Measurements from ENCODE around the gene SYT3.

DNA sequence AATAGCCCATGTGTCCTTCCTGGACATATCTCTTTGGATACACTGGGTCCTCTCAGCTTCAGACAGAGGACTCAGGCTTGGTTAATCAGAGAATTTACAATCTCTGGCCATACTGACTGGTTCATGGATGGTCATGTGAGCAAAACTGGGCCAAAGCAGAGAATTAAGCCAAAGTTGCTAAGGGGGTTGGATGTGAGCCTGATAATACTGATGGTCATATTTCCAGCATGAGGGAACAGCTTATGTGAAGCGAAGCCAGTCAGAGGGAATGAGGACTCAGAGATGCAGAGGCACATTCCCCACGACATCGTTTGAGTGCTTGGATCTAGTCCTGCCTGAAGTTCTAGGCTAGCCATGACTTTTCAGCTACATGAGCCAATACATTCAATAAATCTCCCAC lies 49.5 kb downstream of the SYT3 start:
- TF ChIP-seq, protein P1, sequence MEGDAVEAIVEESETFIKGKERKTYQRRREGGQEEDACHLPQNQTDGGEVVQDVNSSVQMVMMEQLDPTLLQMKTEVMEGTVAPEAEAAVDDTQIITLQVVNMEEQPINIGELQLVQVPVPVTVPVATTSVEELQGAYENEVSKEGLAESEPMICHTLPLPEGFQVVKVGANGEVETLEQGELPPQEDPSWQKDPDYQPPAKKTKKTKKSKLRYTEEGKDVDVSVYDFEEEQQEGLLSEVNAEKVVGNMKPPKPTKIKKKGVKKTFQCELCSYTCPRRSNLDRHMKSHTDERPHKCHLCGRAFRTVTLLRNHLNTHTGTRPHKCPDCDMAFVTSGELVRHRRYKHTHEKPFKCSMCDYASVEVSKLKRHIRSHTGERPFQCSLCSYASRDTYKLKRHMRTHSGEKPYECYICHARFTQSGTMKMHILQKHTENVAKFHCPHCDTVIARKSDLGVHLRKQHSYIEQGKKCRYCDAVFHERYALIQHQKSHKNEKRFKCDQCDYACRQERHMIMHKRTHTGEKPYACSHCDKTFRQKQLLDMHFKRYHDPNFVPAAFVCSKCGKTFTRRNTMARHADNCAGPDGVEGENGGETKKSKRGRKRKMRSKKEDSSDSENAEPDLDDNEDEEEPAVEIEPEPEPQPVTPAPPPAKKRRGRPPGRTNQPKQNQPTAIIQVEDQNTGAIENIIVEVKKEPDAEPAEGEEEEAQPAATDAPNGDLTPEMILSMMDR (IDR thresholded peaks at IDR 0.05; ENCODE audit: low read depth, low read length, missing input control) = no peak
- TF ChIP-seq, protein P2, sequence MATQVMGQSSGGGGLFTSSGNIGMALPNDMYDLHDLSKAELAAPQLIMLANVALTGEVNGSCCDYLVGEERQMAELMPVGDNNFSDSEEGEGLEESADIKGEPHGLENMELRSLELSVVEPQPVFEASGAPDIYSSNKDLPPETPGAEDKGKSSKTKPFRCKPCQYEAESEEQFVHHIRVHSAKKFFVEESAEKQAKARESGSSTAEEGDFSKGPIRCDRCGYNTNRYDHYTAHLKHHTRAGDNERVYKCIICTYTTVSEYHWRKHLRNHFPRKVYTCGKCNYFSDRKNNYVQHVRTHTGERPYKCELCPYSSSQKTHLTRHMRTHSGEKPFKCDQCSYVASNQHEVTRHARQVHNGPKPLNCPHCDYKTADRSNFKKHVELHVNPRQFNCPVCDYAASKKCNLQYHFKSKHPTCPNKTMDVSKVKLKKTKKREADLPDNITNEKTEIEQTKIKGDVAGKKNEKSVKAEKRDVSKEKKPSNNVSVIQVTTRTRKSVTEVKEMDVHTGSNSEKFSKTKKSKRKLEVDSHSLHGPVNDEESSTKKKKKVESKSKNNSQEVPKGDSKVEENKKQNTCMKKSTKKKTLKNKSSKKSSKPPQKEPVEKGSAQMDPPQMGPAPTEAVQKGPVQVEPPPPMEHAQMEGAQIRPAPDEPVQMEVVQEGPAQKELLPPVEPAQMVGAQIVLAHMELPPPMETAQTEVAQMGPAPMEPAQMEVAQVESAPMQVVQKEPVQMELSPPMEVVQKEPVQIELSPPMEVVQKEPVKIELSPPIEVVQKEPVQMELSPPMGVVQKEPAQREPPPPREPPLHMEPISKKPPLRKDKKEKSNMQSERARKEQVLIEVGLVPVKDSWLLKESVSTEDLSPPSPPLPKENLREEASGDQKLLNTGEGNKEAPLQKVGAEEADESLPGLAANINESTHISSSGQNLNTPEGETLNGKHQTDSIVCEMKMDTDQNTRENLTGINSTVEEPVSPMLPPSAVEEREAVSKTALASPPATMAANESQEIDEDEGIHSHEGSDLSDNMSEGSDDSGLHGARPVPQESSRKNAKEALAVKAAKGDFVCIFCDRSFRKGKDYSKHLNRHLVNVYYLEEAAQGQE (IDR thresholded peaks at IDR 0.05) = no peak
- TF ChIP-seq SP1 (IDR thresholded peaks at IDR 0.05) (no peak), TAF1 (conservative IDR thresholded peaks at IDR 0.05) (no peak), EGR1 (IDR thresholded peaks at IDR 0.05; ENCODE audit: low read depth in 2 of 2) (no peak), RAD21 (IDR thresholded peaks at IDR 0.05) (no peak), YY1 (IDR thresholded peaks at IDR 0.05) (no peak)
